HCT116 (cell line): ENCODE measurements around the gene URM1. TPM values are rescaled to one million over a fixed set of nuclear protein-coding genes. Genes with fewer than 3 reads are reported as not detected.

Experiments
- ATAC-seq: fragments of 200-7000 bp; cut with Tn5 transposase; 2 replicates; pipeline ENCODE4 v1.9.1; 2020; ENCODE audit warnings: mild to moderate bottlenecking, moderate library complexity
- BruUV-seq: library from RNA; stranded (reverse); fragments of 400-500 nt; replicated peaks from 2 replicates; lab custom pipeline; 2021; lab: Mats Ljungman, UMichigan
- CTCF ChIA-PET: fragments of 300-600 bp; sonication (Branson Sonifier 250); formaldehyde crosslinking; loops from one replicate; lab custom pipeline; 2021; ENCODE audit warnings: antibody characterized with exemption; lab: Charles Lee
- POLR2A ChIA-PET: fragments of 300-600, 350-600 bp; sonication (Branson Sonifier 250); formaldehyde crosslinking; loops from one replicate; lab custom pipeline; 2021; ENCODE audit warnings: antibody characterized with exemption; lab: Charles Lee
- RAD21 ChIA-PET, 2 experiments: fragments of 300-600 bp; sonication (Branson Sonifier 250); formaldehyde crosslinking; loops; one replicate each; lab custom pipeline; 2023; ENCODE audit warnings: low total read pairs in 2 of 2; ENCODE audit not compliant: uncharacterized antibody in 2 of 2, unreplicated experiment in 2 of 2, low non-redundant PET in 1 of 2; lab: Charles Lee
- DNase-seq: peaks from one replicate; pipeline ENCODE4 v3.0.0-alpha.2; 2010; ENCODE audit warnings: low read depth, low spot score
- H2AFZ ChIP-seq: fragments of 200-600 bp; shearing (Covaris generic), sonication (generic); 2 replicates; pipeline ENCODE4 v1.6.1; 2017; ENCODE audit warnings: low read depth, mixed run types, mixed read lengths, antibody characterized with exemption, low read length; ENCODE audit not compliant: poor library complexity, severe bottlenecking
- H3K27ac ChIP-seq: 2 replicates; pipeline ENCODE4 v1.5.1; 2012; ENCODE audit warnings: low read depth, low read length
- H3K27me3 ChIP-seq: fragments of 200-600 bp; sonication (generic); 2 replicates; pipeline ENCODE4 v1.6.1; 2016; ENCODE audit warnings: mixed run types, low read length, mixed read lengths; ENCODE audit not compliant: insufficient read depth
- H3K36me3 ChIP-seq, 2 experiments: fragments of 200-500 bp in 1 of 2; fragments of 200-600 bp in 1 of 2; sonication (Bioruptor generic) in 1 of 2; sonication (generic) in 1 of 2; 2 replicates each; pipeline versions ENCODE4 v1.5.1 to v1.6.1; 2014 to 2016; ENCODE audit warnings: low read length in 2 of 2, inconsistent platforms in 1 of 2, mixed read lengths in 1 of 2, mixed run types in 1 of 2; ENCODE audit not compliant: insufficient read depth in 2 of 2, control insufficient read depth in 1 of 2
- H3K4me1 ChIP-seq, 2 experiments: fragments of 200-600 bp in 1 of 2; sonication (generic) in 1 of 2; 2 replicates each; pipeline versions ENCODE4 v1.5.1 to v1.6.1; 2012 to 2017; ENCODE audit warnings: low read length in 2 of 2, inconsistent platforms in 1 of 2, mild to moderate bottlenecking in 1 of 2, mixed read lengths in 1 of 2, mixed run types in 1 of 2, moderate library complexity in 1 of 2; ENCODE audit not compliant: insufficient read depth in 2 of 2, control insufficient read depth in 1 of 2
- H3K4me2 ChIP-seq: fragments of 200-600 bp; sonication (generic); 2 replicates; pipeline ENCODE4 v1.6.1; 2017; ENCODE audit warnings: mixed run types, low read length, mixed read lengths
- H3K4me3 ChIP-seq, 2 experiments: fragments of 200-600 bp in 1 of 2; sonication (generic) in 1 of 2; replicated peaks in 1 of 2; 2 replicates each; pipeline ENCODE4 v1.5.1; 2011 to 2016; ENCODE audit warnings: low read length in 2 of 2, control low read depth in 1 of 2, low read depth in 1 of 2, mild to moderate bottlenecking in 1 of 2, mixed read lengths in 1 of 2, mixed run types in 1 of 2
- H3K79me2 ChIP-seq: fragments of 200-600 bp; sonication (generic); 2 replicates; pipeline ENCODE4 v1.6.1; 2017; ENCODE audit warnings: mild to moderate bottlenecking, mixed run types, low read length, moderate library complexity, mixed read lengths; ENCODE audit not compliant: insufficient read depth
- H3K9ac ChIP-seq: fragments of 200-600 bp; sonication (generic); 2 replicates; pipeline ENCODE4 v1.6.1; 2016; ENCODE audit warnings: low read length, mixed read lengths
- H3K9me2 ChIP-seq: fragments of 200-600 bp; sonication (generic), shearing (Covaris generic); 2 replicates; pipeline ENCODE4 v1.6.1; 2017; ENCODE audit warnings: mixed run types, mild to moderate bottlenecking, moderate library complexity; ENCODE audit not compliant: insufficient read depth
- H3K9me3 ChIP-seq, 2 experiments: fragments of 200-500 bp in 1 of 2; fragments of 200-600 bp in 1 of 2; sonication (Bioruptor generic) in 1 of 2; sonication (generic) in 1 of 2; 2 replicates each; pipeline ENCODE4 v1.6.1; 2014 to 2017; ENCODE audit warnings: low read length in 2 of 2, mixed read lengths in 2 of 2, inconsistent platforms in 1 of 2, low read depth in 1 of 2, mild to moderate bottlenecking in 1 of 2, mixed run types in 1 of 2, moderate library complexity in 1 of 2; ENCODE audit not compliant: control insufficient read depth in 1 of 2, insufficient read depth in 1 of 2
- H4K20me1 ChIP-seq: fragments of 200-600 bp; sonication (generic), shearing (Covaris generic); 2 replicates; pipeline ENCODE4 v1.6.1; 2017; ENCODE audit warnings: mixed run types, mild to moderate bottlenecking, moderate library complexity; ENCODE audit not compliant: insufficient read depth
- CBX3 ChIP-seq: IDR thresholded peaks from 2 replicates; pipeline ENCODE4 v1.6.1; 2012; ENCODE audit warnings: low read depth
- CEBPB ChIP-seq: IDR thresholded peaks from 2 replicates; pipeline ENCODE4 v1.6.1; 2012; ENCODE audit warnings: low read depth
- CTCF ChIP-seq, 3 experiments: fragments of 200-600 bp in 1 of 3; sonication (generic) in 1 of 3; IDR thresholded peaks in 2 of 3; conservative IDR thresholded peaks in 1 of 3; 2 replicates each; pipeline ENCODE4 v1.5.1; 2012 to 2017; ENCODE audit warnings: low read depth in 2 of 3, low read length in 2 of 3, antibody characterized with exemption in 1 of 3, borderline replicate concordance in 1 of 3, control low read depth in 1 of 3, mild to moderate bottlenecking in 1 of 3, mixed read lengths in 1 of 3, mixed run types in 1 of 3, moderate library complexity in 1 of 3; ENCODE audit not compliant: insufficient read depth in 1 of 3
- POLR2A ChIP-seq: IDR thresholded peaks from 2 replicates; pipeline ENCODE4 v1.7.0; 2011; ENCODE audit warnings: borderline replicate concordance; ENCODE audit not compliant: insufficient read depth, insufficient read length; ENCODE audit errors: extremely low read depth
- RAD21 ChIP-seq: IDR thresholded peaks from 2 replicates; pipeline ENCODE4 v1.6.1; 2012; ENCODE audit warnings: low read depth, mild to moderate bottlenecking
- SRF ChIP-seq: IDR thresholded peaks from 2 replicates; pipeline ENCODE4 v1.6.1; 2012; ENCODE audit warnings: low read depth
- YY1 ChIP-seq: IDR thresholded peaks from 2 replicates; pipeline ENCODE4 v1.6.1; 2011; ENCODE audit warnings: low read length, low read depth, moderate library complexity, mild to moderate bottlenecking; ENCODE audit not compliant: insufficient replicate concordance; ENCODE audit errors: extremely low read depth
- ZBTB33 ChIP-seq: IDR thresholded peaks from 2 replicates; pipeline ENCODE4 v1.6.1; 2011; ENCODE audit warnings: mild to moderate bottlenecking, low read length, moderate library complexity; ENCODE audit not compliant: insufficient replicate concordance; ENCODE audit errors: extremely low read depth
- ZFX ChIP-seq: fragments of 450-650 bp; IDR thresholded peaks from 2 replicates; pipeline ENCODE4 v1.6.1; 2017
- intact Hi-C: fragments of 100-400 bp; cut with micrococcal nuclease; formaldehyde crosslinking; loops from 2 replicates; pipeline ENCODE4 v1.10.0; 2022
- total RNA-seq: library from RNA; stranded (reverse); gene quantifications from one replicate; pipeline ENCODE4 v1.2.1, GENCODE V29; 2021; ENCODE audit not compliant: unreplicated experiment

Gene URM1
- total RNA-seq, 1 experiment from 2014 or later = 51.6 TPM

- TF ChIP-seq YY1 = no peak
- no peak for TF ChIP-seq CBX3
- no peak for TF ChIP-seq POLR2A
- no peak for TF ChIP-seq CTCF (IDR thresholded peaks at IDR 0.05 in 2 of 3, conservative IDR thresholded peaks at IDR 0.05 in 1 of 3; ENCODE audit: borderline replicate concordance in 1 of 3, insufficient read depth in 1 of 3, low read depth in 2 of 3, low read length in 2 of 3)
- TF ChIP-seq ZFX = no peak
- no peak for TF ChIP-seq RAD21
- TF ChIP-seq ZBTB33 = no peak
- no peak for TF ChIP-seq CEBPB
- TF ChIP-seq SRF = no peak
- H3K4me3 ChIP-seq = no peak overlapping the region
Measured at GRCh38 chr9:128411364-128412119, 40.4 kb downstream of the URM1 start.

More at GRCh38 chr9:128411364-128412119, 40.4 kb downstream of the URM1 start:
- ATAC-seq = no peak
- ChIA-PET CTCF (interaction anchor here (0.8 to 3.8 kb wide), 5 partner anchors 9 to 117 kb away, joined by 3 to 33 read pairs (median 9); partner anchors contain the start of gene CERCAM), POLR2A (interaction anchor here (1.5 kb wide), 1 partner anchor 9 kb away, joined by 4 read pairs; the partner anchor contains the start of gene CERCAM), RAD21 (interaction anchor here in 1 of 2 experiments (0.6 kb wide), 2 partner anchors 116 to 164 kb away, joined by 6 read pairs; no protein-coding TSS in a partner anchor)
- no TSS peak for BruUV-seq
- no peaks in the 10 kb centered on the region for H4K20me1 ChIP-seq
- H3K36me3 ChIP-seq = no peaks in the 10 kb centered on the region
- DNase-seq = no peak
- no peak overlapping the region for H3K9ac ChIP-seq
- H3K27me3 ChIP-seq = no peaks in the 10 kb centered on the region
- intact Hi-C loops = loop anchor here (1.0 to 2.0 kb wide), 3 partner anchors 41 to 116 kb away; partner anchors contain the start of gene URM1
- no peak overlapping the region for H2AFZ ChIP-seq
- H3K27ac ChIP-seq = no peak overlapping the region
- H3K9me3 ChIP-seq = no peaks in the 10 kb centered on the region
- peaks cover 4 to 19% of the 10 kb centered on the region in 2 experiments; a peak in 3 of 4 replicates for H3K4me1 ChIP-seq
- H3K79me2 ChIP-seq = no peaks in the 10 kb centered on the region
- H3K4me2 ChIP-seq = no peak overlapping the region
- H3K9me2 ChIP-seq = no peaks in the 10 kb centered on the region
